Measurements from ENCODE around the gene ITGA4. TPM values are rescaled to one million over a fixed set of nuclear protein-coding genes. Genes with fewer than 3 reads are reported as not detected.

ITGA4 gene
- total and polyA plus RNA-seq, 8 donors: 0.45 to 48.4 (median 8.5) TPM

- intact Hi-C loops (cut with DNase I; ENCODE audit: low total_unique reads): no loop called here
- TF ChIP-seq POLR2AphosphoS5 (IDR thresholded peaks at IDR 0.05): no peak
- TF ChIP-seq, protein P1, sequence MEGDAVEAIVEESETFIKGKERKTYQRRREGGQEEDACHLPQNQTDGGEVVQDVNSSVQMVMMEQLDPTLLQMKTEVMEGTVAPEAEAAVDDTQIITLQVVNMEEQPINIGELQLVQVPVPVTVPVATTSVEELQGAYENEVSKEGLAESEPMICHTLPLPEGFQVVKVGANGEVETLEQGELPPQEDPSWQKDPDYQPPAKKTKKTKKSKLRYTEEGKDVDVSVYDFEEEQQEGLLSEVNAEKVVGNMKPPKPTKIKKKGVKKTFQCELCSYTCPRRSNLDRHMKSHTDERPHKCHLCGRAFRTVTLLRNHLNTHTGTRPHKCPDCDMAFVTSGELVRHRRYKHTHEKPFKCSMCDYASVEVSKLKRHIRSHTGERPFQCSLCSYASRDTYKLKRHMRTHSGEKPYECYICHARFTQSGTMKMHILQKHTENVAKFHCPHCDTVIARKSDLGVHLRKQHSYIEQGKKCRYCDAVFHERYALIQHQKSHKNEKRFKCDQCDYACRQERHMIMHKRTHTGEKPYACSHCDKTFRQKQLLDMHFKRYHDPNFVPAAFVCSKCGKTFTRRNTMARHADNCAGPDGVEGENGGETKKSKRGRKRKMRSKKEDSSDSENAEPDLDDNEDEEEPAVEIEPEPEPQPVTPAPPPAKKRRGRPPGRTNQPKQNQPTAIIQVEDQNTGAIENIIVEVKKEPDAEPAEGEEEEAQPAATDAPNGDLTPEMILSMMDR (IDR thresholded peaks at IDR 0.05): no peak
- no peak for TF ChIP-seq EP300 (IDR thresholded peaks at IDR 0.05)
- TF ChIP-seq POLR2A (IDR thresholded peaks at IDR 0.05): no peak
- WGBS, 5 donors: 62 to 78% (median 73%) methylated on average over 2 of the region's 2 CpGs
- no peak for DNase-seq
- Histone ChIP-seq H3K27me3 (no peaks in the 10 kb centered on the region), H3K27ac (no peak overlapping the region), H3K4me3 (no peak overlapping the region), H3K9me3 (no peaks in the 10 kb centered on the region), H3K36me3 (no peaks in the 10 kb centered on the region), H3K4me1 (no peaks in the 10 kb centered on the region)
Observed at GRCh38 chr2:181440344-181440743, 16.8 kb upstream of the ITGA4 start.

DNA sequence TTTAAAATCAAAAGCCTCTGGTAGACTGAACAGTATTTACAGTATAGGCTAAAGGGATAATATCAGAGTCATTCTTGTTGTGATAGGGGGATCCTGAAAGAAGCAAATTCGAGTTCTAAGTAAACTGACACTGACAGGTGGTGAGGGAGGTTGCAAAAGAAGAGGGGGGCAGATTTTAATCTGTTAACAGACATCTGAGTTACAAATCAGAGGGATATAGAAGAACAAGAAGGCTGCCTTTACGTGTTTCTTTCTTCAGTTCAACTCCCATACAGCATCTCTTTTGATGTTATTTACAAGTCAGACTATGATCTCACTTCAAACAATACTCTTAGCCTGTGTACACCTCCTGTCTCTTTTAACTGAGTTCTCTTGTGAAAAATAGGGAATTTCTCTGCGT, 16.3 kb upstream of the ITGA4 start:
- Histone ChIP-seq H3K27ac (no peak overlapping the region), H3K36me3 (no peaks in the 10 kb centered on the region), H3K9me3 (no peaks in the 10 kb centered on the region), H3K4me3 (no peak overlapping the region), H3K4me1 (no peaks in the 10 kb centered on the region), H3K27me3 (no peaks in the 10 kb centered on the region)
- WGBS, 5 donors: 40 to 49% (median 41%) methylated on average over 3 of the region's 3 CpGs
- intact Hi-C loops (cut with DNase I; ENCODE audit: low total_unique reads): no loop called here
- no peak for DNase-seq
- TF ChIP-seq POLR2A (IDR thresholded peaks at IDR 0.05): no peak
- TF ChIP-seq POLR2AphosphoS5 (IDR thresholded peaks at IDR 0.05): no peak
- TF ChIP-seq, protein P1 (IDR thresholded peaks at IDR 0.05): no peak
- no peak for TF ChIP-seq EP300 (IDR thresholded peaks at IDR 0.05)

- intact Hi-C loops (cut with DNase I; ENCODE audit: low total_unique reads): no loop called here
- no peaks in the 10 kb centered on the region for H3K36me3 ChIP-seq
- H3K27ac ChIP-seq: no peak overlapping the region
- WGBS, 5 donors: 26 to 41% (median 27%) methylated on average over 3 of the region's 3 CpGs
- no peak for TF ChIP-seq POLR2A (IDR thresholded peaks at IDR 0.05)
- no peak for TF ChIP-seq POLR2AphosphoS5 (IDR thresholded peaks at IDR 0.05)
- TF ChIP-seq, protein P1 (IDR thresholded peaks at IDR 0.05): no peak
- no peak for TF ChIP-seq EP300 (IDR thresholded peaks at IDR 0.05)
- DNase-seq: no peak
- no peaks in the 10 kb centered on the region for H3K9me3 ChIP-seq
- no peaks in the 10 kb centered on the region for H3K4me1 ChIP-seq
- H3K4me3 ChIP-seq: no peak overlapping the region
- H3K27me3 ChIP-seq: no peaks in the 10 kb centered on the region
Observed at GRCh38 chr2:181441670-181442069, 15.5 kb upstream of the ITGA4 start.

DNA sequence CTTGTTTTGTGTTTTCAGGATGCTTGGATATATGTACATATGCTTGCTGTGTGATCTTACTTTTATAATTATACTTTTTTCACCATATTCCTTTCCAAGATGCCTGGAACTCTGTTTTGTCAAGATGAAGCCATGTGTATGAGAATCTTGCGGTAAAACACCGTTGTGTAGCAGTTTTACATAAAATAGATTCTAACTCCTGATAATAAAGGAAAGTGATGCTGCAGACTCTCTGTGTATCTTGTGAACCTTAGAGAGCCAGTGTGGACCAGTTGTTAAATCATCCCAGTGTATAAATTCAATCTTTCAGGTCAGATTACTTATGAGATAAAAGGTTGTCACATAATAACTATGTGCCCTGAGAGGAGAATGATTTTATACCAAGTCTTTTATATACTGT, 12.5 kb upstream of the ITGA4 start:
- no peak overlapping the region for H3K27ac ChIP-seq
- H3K9me3 ChIP-seq: no peaks in the 10 kb centered on the region
- H3K27me3 ChIP-seq: no peaks in the 10 kb centered on the region
- 77 to 86% (median 78%) methylated on average over 2 of the region's 2 CpGs for WGBS, 5 donors
- H3K4me3 ChIP-seq: no peak overlapping the region
- intact Hi-C loops (cut with DNase I; ENCODE audit: low total_unique reads): no loop called here
- no peak for DNase-seq
- H3K4me1 ChIP-seq: no peaks in the 10 kb centered on the region
- TF ChIP-seq POLR2A (IDR thresholded peaks at IDR 0.05): no peak
- TF ChIP-seq EP300 (IDR thresholded peaks at IDR 0.05): no peak
- no peak for TF ChIP-seq POLR2AphosphoS5 (IDR thresholded peaks at IDR 0.05)
- TF ChIP-seq, protein P1 (IDR thresholded peaks at IDR 0.05): no peak
- no peaks in the 10 kb centered on the region for H3K36me3 ChIP-seq

All from stomach (tissue), 9 donors.